ENCODE results near the gene CLSTN1. TPM values are rescaled to one million over a fixed set of nuclear protein-coding genes. Genes with fewer than 3 reads are reported as not detected.

Gene CLSTN1
- total RNA-seq (10 to 100 TPM; 67.1 to 72.1 (median 70.0) TPM), polyA plus RNA-seq (51.4 TPM)
- long read RNA-seq, donor 1, full-length matches to known transcripts: 27 of 102 reads
- long read RNA-seq, donor 1, partial matches to known transcripts: 52 of 102 reads
- long read RNA-seq, donor 1, other reads (novel, unspliced or antisense): 23 of 102 reads
- long read RNA-seq, donor 2, full-length matches to known transcripts: 32 of 81 reads
- long read RNA-seq, donor 2, partial matches to known transcripts: 45 of 81 reads
- long read RNA-seq, donor 2, other reads (novel, unspliced or antisense): 4 of 81 reads
- long read RNA-seq, donor 3, full-length matches to known transcripts: 11 of 106 reads
- long read RNA-seq, donor 3, partial matches to known transcripts: 94 of 106 reads
- long read RNA-seq, donor 3, other reads (novel, unspliced or antisense): 1 of 106 reads
- long read RNA-seq, donor 4, full-length matches to known transcripts: 26 of 78 reads
- long read RNA-seq, donor 4, partial matches to known transcripts: 48 of 78 reads
- long read RNA-seq, donor 4, other reads (novel, unspliced or antisense): 4 of 78 reads

DNA sequence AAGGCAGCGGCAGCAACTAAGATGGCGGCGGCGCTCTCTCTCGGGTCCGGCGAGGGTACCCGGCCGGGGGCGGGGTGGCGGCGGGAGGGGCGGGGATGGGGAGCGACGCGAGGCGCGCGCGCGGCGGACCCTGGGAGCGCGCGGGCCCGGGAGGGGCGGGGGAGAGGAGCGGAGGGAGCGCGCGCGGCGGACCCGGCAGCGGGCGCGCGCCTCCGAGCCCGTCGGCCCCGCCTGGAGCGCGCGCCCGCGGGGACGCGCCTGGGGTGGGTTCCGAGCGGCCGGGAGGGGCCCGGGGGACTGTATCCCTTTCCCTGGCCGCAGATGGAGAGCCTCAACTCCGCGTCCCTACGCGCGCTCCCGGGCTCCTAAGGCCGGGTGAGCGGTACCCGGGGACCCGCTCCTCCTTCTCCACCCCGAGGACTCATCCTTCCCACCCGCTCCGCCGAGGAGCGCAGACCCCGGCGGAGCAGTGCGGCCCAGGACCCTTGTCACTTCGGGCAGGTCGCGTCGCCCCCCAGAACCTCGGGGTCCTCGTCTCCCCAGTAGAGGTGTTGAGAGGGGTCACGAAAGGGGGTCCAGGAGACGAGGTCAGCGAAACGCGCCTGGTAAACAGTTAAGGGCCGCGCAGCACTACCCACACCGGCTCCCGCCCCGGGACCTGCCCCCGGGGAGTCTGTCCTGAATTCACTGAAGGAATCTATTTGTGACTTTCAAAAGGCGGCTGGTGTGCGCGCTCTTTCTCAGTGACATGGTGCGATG is at the start of gene CLSTN1:
Gene CLSTN1, minus strand, starts transcription at position 23 of the 759 bp plus-strand sequence. CDS start 232 bp downstream, outside the sequence.
- no peaks in the 10 kb centered on the region for H3K27me3 ChIP-seq (ENCODE audit: control insufficient read depth, insufficient read depth)
- WGBS: under 1% methylated on average over 91 of the region's 93 CpGs
- peak within 1 kb of the TSS; percentile 76 for H3K27ac ChIP-seq (ENCODE audit: low read length)
- intact Hi-C loops (cut with DNase I): no loop called here
- DNase-seq (peak; percentile 94 to 97 (median 97)), ATAC-seq (peak; percentile 84 to 92)
- H3K4me1 ChIP-seq (ENCODE audit: control insufficient read depth, insufficient read depth, low read length): peaks cover 8% of the 10 kb centered on the region
- no peaks in the 10 kb centered on the region for H3K9me3 ChIP-seq (ENCODE audit: control insufficient read depth, low read length)
- H3K4me3 ChIP-seq (ENCODE audit: low read length): peak within 1 kb of the TSS; percentile 89

DNA sequence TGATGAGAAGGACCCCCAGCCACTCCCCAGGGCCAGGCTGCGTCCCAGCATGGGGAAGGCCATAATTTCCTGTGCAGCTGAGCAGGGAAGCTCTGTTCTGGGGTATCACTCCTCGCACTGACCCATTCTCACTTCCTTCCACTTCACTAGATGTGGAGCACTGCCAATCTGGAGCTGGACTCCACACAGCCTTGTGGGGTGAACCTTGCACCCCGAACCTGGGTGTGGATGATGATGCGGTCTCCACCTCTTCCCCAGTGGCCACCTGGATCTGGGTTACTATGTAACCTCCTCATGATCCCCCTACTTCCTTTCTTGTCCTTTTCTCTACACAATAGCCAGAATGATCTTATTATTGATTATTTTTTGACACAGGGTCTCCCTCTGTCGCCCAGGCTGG is 49.6 kb upstream of the CLSTN1 start:
- intact Hi-C loops (cut with DNase I): loop anchor here in 1 of 4 donors (10.0 kb wide), 1 partner anchor 71 kb away; the partner anchor contains the start of genes LZIC and NMNAT1
- Histone ChIP-seq H3K27ac (ENCODE audit: low read length) (no peak overlapping the region), H3K4me1 (ENCODE audit: control insufficient read depth, insufficient read depth, low read length) (peaks cover 11% of the 10 kb centered on the region), H3K27me3 (ENCODE audit: control insufficient read depth, insufficient read depth) (no peaks in the 10 kb centered on the region), H3K4me3 (ENCODE audit: low read length) (no peak overlapping the region), H3K9me3 (ENCODE audit: control insufficient read depth, low read length) (no peaks in the 10 kb centered on the region)
- DNase-seq: no peak
- ATAC-seq: no peak
- WGBS: 87% methylated on average over 5 of the region's 5 CpGs

DNA sequence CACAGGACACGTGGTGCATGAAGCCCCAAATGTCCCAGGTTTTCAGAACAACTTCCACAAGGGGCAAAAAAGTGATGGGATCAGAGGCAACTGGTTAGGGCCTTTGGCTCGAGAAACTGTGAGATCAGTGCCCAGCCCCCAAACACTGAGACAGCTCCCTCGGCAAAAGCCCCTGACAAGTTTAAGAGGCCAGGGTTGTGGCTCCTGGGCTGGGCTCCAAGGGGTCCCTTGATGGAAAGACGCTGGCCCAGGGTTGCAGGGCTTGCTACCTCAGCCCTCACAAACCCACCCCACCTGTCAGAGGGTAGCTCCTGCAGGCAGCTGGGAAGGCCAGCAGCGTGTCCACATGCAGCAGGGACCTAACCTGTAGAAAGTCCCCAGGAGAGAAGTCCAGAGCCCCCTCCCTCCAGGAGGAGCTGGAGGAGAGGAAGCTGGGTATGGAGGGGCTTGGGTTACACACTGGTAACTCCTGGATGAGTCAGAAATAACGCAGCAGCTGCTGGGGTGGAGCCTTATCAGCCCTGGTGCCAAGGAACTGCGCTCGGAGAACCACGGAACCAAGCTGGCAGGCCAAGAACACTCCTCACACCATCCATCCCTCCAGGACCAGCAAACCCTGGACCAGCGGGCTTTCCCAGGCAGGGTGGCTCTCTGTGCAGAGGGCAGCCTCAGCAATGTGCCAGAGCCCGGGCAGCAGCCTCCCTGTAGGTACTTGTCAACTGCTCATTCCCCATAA is 48.8 kb upstream of the CLSTN1 start:
- Histone ChIP-seq H3K27ac (ENCODE audit: low read length) (no peak overlapping the region), H3K4me1 (ENCODE audit: control insufficient read depth, insufficient read depth, low read length) (peaks cover 11% of the 10 kb centered on the region), H3K9me3 (ENCODE audit: control insufficient read depth, low read length) (no peaks in the 10 kb centered on the region), H3K27me3 (ENCODE audit: control insufficient read depth, insufficient read depth) (no peaks in the 10 kb centered on the region), H3K4me3 (ENCODE audit: low read length) (no peak overlapping the region)
- WGBS: 79% methylated on average over 11 of the region's 11 CpGs
- intact Hi-C loops (cut with DNase I): loop anchor here in 1 of 4 donors (10.0 kb wide), 1 partner anchor 72 kb away; the partner anchor contains the start of genes LZIC and NMNAT1
- ATAC-seq (no peak), DNase-seq (no peak)

DNA sequence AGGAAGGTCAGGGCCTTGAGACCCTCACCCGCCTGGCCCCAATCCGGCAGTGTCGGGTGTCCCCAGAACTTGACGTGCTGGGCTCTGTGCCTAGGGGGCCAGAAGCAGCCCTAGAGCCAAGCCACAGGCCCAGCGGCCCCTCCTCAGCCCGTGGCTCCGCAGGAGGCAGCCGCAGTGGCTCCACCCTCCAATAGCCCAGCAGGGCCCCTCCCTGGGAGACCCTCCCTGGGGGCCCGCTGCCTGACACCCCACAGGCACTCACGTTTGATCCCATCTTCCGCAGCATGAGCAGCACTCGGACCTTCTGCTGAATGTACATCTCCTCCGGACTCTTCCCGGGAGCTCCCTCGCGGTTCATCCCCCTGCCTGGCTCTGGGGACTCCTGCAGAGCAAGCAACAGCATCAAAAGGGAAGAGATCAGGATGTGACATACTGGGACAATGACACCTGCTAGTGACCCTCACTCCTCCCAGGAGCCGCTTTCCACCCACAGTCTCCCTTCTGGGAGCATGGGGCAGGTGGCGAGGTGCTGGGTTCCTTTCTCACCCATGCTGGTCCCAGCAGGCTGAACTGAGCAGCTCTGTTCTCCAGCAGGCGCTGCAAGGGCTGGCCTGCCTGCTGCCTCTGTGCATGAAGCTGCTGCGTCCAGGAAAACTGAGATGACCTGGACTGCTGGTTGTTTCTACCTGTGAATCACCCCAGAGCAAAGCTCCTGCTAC is 48.1 kb upstream of the CLSTN1 start:
- ATAC-seq (no peak), DNase-seq (no peak)
- Histone ChIP-seq H3K4me1 (ENCODE audit: control insufficient read depth, insufficient read depth, low read length) (peaks cover 8% of the 10 kb centered on the region), H3K4me3 (ENCODE audit: low read length) (no peak overlapping the region), H3K9me3 (ENCODE audit: control insufficient read depth, low read length) (no peaks in the 10 kb centered on the region), H3K27me3 (ENCODE audit: control insufficient read depth, insufficient read depth) (no peaks in the 10 kb centered on the region), H3K27ac (ENCODE audit: low read length) (no peak overlapping the region)
- intact Hi-C loops (cut with DNase I): loop anchor here in 1 of 4 donors (10.0 kb wide), 1 partner anchor 73 kb away; the partner anchor contains the start of genes LZIC and NMNAT1
- 83% methylated on average over 20 of the region's 20 CpGs for WGBS

DNA sequence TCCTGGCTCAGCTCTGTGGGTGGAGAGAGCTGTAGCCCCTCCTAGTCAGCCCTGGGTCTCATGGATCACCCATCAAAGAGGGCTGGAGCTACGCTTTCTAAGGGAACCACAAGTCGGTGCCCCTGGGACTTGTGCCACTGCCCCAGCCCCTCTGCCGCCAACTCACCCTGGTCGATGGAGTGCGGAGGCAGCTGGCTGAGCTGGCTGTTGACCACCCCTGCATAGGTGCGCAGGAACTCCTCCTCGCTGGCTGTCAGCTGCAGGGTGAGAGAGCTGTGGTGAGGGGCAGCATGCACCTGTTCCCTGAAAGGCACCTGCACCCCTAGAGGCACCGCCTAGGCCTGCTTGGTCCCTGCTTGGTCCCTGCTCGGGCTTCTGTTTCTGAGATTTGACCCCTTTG is 47.3 kb upstream of the CLSTN1 start:
- Histone ChIP-seq H3K9me3 (ENCODE audit: control insufficient read depth, low read length) (no peaks in the 10 kb centered on the region), H3K27ac (ENCODE audit: low read length) (no peak overlapping the region), H3K4me1 (ENCODE audit: control insufficient read depth, insufficient read depth, low read length) (peaks cover 6% of the 10 kb centered on the region), H3K27me3 (ENCODE audit: control insufficient read depth, insufficient read depth) (no peaks in the 10 kb centered on the region), H3K4me3 (ENCODE audit: low read length) (no peak overlapping the region)
- ATAC-seq: no peak
- 92% methylated on average over 9 of the region's 9 CpGs for WGBS
- DNase-seq: no peak
- intact Hi-C loops (cut with DNase I): loop anchor here in 1 of 4 donors (10.0 kb wide), 1 partner anchor 74 kb away; the partner anchor contains the start of genes LZIC and NMNAT1

DNA sequence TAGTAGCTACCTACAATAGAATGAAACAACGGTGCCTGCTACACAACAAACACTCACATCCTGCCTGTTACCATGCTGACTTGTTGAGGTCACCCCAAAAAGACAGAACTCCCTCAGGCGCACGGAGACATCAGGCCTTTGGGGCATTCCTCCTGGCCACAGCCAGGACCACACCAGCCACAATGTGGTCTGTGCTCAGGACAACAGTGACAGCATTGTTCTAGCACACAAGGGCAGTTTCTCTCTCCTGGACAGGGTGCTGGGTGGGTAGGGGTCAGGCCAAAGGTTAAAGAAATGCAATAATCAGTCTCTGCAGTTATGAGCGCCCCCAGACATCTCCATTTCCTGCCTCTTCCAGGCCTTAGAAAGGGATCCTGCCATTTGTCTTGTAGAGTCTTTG is 46.8 kb upstream of the CLSTN1 start:
- intact Hi-C loops (cut with DNase I): loop anchor here in 1 of 4 donors (10.0 kb wide), 1 partner anchor 74 kb away; the partner anchor contains the start of genes LZIC and NMNAT1
- Histone ChIP-seq H3K27ac (ENCODE audit: low read length) (no peak overlapping the region), H3K9me3 (ENCODE audit: control insufficient read depth, low read length) (no peaks in the 10 kb centered on the region), H3K4me1 (ENCODE audit: control insufficient read depth, insufficient read depth, low read length) (peaks cover 6% of the 10 kb centered on the region), H3K27me3 (ENCODE audit: control insufficient read depth, insufficient read depth) (no peaks in the 10 kb centered on the region), H3K4me3 (ENCODE audit: low read length) (no peak overlapping the region)
- no peak for DNase-seq
- 83% methylated on average over 4 of the region's 4 CpGs for WGBS
- ATAC-seq: no peak

DNA sequence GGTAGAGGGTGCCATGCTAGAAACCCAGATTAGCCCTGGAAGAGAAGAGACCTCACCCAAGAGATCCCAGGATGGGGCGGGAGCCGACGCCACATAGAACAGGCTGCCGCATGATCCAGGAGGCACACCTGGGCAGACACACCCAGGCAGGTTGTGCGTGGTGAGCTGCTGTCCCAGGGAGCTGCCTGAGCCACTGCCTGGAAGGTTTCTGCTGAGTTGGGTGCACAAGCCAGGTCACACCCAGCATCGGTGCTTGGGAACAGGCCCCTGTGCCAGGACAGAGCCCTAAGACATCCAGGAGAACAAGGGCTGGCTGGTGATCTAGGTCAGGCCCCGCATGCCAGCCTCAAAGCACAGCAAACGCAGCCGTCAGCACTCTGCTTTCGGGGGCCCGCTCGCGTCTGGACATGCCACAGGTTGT is 46.1 kb upstream of the CLSTN1 start:
- no peak for ATAC-seq
- Histone ChIP-seq H3K4me3 (ENCODE audit: low read length) (no peak overlapping the region), H3K27ac (ENCODE audit: low read length) (no peak overlapping the region), H3K27me3 (ENCODE audit: control insufficient read depth, insufficient read depth) (no peaks in the 10 kb centered on the region), H3K9me3 (ENCODE audit: control insufficient read depth, low read length) (no peaks in the 10 kb centered on the region), H3K4me1 (ENCODE audit: control insufficient read depth, insufficient read depth, low read length) (peaks cover 2% of the 10 kb centered on the region)
- intact Hi-C loops (cut with DNase I): loop anchor here (5.0 to 10.0 kb wide), 8 partner anchors 75 to 245 kb away; partner anchors contain the start of genes LZIC (in 1 of the 4) and NMNAT1 (in 1 of the 4)
- 93% methylated on average over 13 of the region's 13 CpGs for WGBS
- no peak for DNase-seq

DNA sequence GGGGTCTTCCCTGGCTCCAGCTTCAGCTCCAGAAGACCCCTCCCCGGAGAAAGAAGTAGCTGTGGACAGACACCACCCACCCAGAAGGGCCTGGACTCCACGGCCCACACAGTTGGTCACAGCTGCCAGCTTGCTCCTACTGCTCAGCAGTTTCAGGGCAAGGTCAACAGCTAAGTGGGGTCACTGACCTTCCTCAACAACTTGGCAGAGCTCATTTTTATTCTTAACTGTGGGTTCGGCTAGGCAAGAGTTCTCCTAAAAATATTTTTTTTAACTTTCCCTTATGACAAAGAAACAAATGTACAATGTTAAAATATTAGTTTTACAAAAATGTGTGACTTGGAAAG is 44.5 kb upstream of the CLSTN1 start:
- Histone ChIP-seq H3K27ac (ENCODE audit: low read length) (no peak overlapping the region), H3K27me3 (ENCODE audit: control insufficient read depth, insufficient read depth) (no peaks in the 10 kb centered on the region), H3K9me3 (ENCODE audit: control insufficient read depth, low read length) (no peaks in the 10 kb centered on the region), H3K4me3 (ENCODE audit: low read length) (no peak overlapping the region), H3K4me1 (ENCODE audit: control insufficient read depth, insufficient read depth, low read length) (no peaks in the 10 kb centered on the region)
- 52% methylated on average over 3 of the region's 3 CpGs for WGBS
- intact Hi-C loops (cut with DNase I): loop anchor here (5.0 to 10.0 kb wide), 7 partner anchors 83 to 243 kb away; no protein-coding TSS in a partner anchor
- no peak for DNase-seq
- no peak for ATAC-seq

DNA sequence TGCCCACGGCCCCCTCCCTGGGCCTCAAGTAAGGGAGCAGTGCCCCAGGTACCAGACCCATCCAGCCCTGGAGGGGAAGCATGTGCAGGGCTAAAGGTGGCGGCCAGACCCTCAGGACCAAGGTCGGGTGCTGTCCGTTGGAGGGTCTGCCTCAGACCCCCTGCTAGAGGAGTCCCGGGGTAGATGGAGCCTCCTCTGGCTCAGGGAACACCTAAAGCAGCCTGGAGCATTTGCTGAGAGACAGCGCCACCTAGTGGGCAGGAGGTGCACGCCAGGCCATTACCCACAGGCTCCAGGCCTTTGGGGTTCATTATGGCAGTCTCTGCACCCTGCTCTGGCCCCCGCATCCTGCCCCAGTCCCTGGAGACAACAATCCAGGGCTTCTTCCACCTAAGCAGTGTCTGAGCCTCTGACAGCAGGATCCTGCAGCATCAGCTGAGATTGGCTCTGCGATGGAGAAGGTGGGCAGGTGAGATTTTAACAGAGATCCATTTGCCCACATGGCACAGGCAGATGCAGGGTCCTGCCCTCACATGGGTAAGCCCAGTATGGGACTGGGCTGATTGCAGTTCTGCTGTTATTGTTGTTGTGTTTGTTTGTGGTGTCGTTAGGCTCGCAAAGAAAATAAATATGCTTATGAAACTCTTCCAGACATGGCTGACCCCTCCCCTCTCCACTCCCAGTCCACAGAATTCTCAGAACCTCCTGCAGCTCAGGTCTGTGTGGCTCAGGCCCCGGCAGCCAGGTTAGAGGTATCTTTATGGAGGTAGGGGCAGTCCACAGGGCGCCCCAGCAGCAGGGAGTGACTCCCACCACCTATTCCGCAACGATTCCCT is 43.9 kb upstream of the CLSTN1 start:
- Histone ChIP-seq H3K27ac (ENCODE audit: low read length) (no peak overlapping the region), H3K9me3 (ENCODE audit: control insufficient read depth, low read length) (no peaks in the 10 kb centered on the region), H3K4me3 (ENCODE audit: low read length) (no peak overlapping the region), H3K4me1 (ENCODE audit: control insufficient read depth, insufficient read depth, low read length) (no peaks in the 10 kb centered on the region), H3K27me3 (ENCODE audit: control insufficient read depth, insufficient read depth) (no peaks in the 10 kb centered on the region)
- WGBS: 52% methylated on average over 15 of the region's 15 CpGs
- ATAC-seq: peak; percentile 80 to 88
- peak; percentile 77 to 93 (median 89) for DNase-seq
- intact Hi-C loops (cut with DNase I): loop anchor here (2.0 to 10.0 kb wide), 8 partner anchors 83 to 243 kb away; no protein-coding TSS in a partner anchor

All from right cardiac atrium (tissue), 5 donors.